GM04503 (cell line): Measurements from ENCODE around the gene CLEC4G.

Experiments used
- DNase-seq: peaks from one replicate; pipeline ENCODE4 v3.0.0-alpha.2; 2012; ENCODE audit warnings: low read depth

The CLEC4G gene

DNA sequence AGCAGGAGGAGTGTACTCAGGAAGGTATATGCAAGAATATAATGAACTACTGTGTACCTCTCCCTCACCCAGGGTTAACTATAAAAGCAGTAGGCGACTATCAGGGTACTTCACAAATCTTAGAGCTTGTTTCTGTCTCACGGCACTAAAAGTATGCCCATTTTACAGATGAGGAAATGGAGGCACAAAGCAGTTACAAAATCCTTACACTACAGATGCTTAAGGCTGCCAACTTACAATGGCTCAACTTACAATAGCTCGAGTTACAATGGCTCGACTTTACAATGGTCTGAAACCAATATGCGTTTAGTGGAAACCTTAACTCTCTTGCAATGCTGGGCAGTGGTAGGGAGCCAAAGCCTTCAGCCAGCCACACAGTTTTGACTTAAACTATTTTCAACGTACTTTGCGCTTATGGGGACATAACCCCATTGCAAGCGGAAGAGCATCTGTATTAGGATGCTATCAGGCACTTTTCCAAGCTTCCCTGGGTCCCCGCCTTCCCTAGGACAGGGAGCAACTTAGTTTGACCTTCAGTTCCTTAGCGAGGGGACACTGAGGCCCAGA is 34.1 kb downstream of the CLEC4G start:
- no peak for DNase-seq

- DNase-seq = no peak
These were observed 37.4 kb downstream of the CLEC4G start for GRCh38 chr19:7694499-7694898.

DNA sequence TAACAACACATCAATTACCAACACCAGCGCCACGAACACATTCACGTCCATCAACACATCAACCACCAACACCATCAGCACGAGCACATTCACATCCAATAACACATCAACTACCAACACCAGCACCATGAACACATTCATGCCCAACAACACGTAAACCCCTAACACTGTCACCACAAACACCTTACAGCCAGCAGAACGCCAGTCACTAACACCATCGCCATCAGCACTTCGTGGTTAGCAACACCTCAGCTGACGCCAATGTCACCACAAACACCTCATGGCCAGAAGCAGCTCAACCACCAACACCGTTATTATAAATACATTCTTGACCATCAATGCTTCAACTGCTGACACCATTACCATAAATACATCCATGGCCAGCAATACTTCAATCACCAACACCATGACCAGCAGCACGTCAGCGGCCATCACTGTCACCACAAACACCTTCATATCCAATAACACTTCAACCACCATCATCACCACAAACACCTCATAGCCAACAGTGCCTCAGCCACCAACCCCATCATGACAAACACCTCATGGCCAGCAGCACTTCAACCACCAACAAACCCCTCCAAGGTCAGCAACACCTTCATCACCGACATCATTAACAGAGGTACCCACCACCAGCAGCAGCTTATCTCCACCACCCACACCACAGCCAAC is 39.4 kb downstream of the CLEC4G start:
- DNase-seq = no peak

- no peak for DNase-seq
These were observed 40.4 kb downstream of the CLEC4G start for GRCh38 chr19:7691497-7691896.

DNA sequence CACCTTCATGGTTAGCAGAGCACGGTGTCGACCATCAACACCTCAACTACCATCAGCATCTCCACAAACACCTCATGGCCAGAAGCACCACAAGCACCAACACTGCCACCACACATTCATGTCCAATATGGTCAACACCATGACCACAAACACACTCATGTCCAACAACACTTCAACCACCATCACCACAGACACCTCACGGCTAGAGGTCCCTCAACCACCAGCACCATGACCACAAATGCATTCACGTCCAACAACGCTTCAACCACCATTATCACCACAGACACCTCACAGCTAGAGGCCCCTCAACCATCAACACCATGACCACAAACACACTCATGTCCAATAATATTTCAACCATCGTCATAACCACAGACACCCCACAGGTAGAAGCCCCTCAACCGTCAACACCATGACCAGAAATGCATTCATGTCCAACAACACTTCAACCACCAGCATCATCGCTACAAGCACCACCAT is 41.1 kb downstream of the CLEC4G start:
- DNase-seq = no peak

DNA sequence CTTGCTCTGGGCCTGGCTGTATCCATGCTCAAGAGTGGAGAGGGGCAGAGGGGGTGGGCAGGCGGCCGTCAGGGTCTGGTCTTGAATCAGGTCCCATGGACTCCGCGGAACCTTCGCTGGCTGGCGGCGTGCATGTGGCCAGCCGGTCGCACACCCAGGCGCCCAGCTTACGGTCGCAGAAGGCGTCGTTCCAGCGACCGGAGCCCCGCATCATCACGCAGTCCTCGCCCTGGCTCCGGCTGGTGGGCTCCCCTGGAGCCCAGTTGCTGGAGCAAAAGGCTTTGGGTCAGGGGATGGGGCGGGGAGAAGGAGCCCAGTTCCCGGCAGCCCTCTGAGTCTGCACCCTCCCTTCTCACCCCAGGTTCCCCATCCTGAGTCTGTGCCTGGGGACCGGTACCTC is 42.7 kb downstream of the CLEC4G start:
- no peak for DNase-seq

DNA sequence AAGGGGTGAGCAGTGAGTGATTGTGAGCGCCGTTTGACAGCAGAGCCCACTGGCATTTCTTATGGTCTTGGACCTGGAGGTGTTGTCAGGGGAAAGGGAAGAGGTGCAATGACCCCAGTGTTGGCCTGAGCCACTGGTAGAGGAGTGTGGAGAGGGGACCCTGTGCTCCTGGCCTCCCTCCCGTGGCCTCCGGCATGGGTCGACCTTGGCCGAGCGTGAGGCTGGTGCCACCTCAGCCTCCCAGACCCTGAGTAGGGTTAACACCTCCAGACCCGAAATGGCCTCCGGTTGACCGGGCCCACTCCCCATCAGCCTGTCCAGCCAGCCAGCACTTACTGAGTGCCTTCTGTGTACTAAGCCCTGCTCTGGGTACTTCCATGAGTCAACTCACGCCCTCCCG is 44.7 kb downstream of the CLEC4G start:
- DNase-seq = no peak

DNA sequence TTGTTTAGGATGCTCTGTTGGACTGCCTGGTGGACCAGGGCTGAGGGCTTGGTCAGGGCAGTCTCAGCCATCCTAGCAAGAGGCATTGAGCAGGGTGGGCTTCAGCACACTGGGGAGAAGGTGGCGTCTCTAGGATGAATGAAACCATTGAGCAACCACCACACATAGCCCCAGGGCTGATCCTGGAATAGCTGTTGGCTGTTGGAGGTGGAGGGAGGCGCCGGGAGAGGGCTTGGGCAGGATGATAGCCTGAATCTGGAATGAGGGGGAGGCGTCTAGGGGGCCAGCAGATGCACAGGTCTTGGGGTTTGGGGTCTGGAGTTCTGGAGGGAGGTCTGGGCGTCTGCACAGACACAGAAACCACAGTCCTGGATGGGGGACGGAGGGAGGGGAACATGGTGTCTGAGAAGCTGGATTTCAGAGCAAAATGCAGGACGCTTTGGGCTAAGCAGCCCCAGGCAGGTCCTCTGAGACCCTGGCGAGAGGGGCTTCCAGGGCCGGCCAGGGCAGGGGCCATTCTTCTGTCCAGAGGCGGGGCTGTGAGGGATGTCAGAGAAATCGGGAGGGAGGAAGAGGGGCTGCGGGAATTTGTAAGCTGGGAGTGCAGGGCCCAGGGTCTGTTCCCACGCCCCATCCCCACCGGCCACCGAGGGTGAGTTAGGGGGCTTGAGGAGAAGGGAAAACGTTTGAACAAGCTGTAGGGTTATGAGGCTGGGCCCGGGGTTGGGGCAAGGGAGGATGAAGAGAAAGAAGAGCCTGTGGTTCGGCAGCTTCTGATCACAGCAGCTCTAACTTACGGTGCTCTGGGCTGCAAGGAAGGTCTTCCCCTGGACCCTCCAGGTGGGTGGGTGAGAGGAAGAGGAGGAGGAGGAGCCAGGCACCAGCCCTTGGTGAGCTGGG is 46.1 kb downstream of the CLEC4G start:
- DNase-seq = no peak

GRCh38 chr19:7682175-7682855 is 49.6 kb downstream of the CLEC4G start:
- no peak for DNase-seq

DNA sequence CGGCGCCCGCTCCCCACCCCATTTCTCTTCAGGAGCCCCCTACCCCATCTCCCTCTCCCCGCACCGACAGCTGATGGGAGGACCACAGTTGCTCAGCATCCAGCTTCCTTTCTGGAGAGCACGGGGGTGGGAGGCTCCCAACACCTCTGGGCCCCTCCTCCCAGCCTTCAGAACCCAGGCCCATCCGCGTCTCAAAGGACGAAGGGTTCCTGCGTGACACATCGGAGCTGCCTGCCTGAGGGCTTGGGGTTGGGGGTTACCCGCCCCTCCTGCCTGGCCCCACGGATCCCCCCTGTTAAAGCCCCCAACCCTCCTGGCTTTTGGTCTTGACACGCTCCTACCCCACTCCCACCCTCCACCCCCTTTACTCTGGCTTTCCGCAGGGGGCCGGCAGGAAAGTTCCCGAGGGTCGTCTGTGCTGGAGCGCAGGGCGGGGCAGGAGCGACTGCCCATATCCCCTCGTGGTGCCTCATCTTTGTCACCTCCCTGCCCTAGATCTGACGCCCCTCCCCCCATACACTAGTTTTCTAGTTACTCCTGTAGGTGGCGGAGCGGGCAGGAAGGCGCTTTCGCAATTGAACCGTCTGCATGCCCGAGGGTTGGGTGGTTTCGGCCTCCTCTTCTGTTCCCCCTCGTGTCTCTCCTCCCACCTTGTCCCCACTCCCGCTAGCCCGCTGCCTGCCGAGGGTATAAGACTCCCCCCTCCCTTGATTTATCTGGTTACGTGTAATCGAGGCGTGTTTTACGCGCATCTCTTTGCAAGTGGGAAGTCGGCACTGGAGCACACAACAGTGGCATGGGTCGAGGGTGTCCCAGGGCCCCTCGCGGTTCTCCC is 50.4 kb downstream of the CLEC4G start:
- DNase-seq = no peak

DNA sequence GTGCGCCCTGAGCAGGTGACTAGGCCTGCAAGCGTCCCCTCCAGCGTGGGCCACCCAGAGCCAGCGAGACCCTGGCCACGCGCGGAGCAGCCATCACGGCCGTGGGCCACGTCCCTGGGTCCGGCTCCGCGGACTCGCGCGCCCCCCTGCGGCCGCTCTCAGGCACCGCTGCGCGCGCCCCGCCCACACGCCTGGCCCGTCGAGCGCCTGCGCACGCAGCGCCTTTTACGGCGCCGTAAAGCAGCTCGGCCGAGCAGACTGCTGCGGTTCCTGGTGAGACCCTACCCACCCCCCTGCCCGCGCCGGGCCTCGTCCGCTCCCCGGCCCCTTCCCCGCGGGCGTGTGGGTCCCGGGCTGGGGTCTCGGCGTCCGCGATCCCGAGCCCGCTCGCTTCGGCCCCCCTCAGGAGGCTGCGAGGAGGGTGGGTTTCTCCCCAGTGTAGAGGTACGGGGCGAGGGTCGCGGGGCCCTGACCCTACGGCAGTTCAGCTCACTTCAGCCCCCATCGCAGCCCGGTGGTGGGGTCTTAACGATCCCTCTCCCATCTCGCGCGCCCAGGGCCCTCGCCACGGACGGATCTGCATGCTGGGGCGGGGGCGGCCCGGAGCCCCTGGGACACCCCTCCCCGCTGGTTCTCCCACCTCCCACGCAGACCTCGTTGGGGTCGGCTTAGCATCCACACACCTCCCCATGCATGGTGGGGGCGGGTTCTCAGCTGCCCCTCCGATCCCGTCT is 51.1 kb downstream of the CLEC4G start, which contains the start of gene TRAPPC5:
Gene TRAPPC5, plus strand, starts transcription at position 228 of the 734 bp plus-strand sequence. CDS start 1,421 bp downstream, outside the sequence.
- DNase-seq = no peak

DNA sequence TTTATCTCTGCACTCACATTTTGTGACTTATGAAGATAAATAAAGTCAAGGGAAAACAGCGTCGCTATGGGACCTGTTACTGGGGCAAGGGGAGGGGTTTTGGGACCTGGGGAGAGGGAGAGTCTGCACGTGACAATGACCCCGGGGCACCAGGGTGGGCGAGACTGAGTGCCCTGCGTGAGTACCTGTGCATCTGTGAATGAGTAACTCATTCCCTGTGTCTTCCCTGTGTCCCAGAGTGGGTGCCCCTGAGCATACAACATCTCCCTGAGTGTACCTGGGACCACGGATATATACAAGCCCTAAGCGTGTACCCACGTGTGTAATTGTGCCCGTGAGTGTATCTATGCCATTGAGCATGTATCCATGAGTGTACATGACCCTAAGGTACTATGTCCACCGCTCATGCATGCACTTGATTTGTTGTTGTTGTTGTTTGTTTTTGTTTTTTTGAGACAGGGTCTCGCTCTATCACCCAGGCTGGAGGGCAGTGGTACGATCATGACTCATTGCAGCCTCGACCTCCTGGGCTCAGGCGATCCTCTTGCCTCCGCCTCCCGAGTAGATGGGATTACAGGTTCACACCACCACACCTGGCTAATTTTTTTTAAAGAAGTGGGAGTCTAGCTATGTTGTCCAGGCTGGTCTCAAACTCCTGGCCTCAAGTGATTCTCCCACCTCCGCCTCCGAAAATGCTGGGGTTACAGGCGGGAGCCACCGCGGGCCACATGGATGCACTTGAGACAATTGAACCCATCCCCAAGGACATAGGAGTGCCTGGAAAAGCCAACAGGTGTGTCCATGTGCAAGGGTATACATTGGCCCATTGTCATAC is 51.9 kb downstream of the CLEC4G start:
- DNase-seq = no peak

GRCh38 chr19:7678971-7679751 is 52.7 kb downstream of the CLEC4G start:
- DNase-seq = no peak
